ENCODE data around the gene ETS1. TPM values are rescaled to one million over a fixed set of nuclear protein-coding genes. Genes with fewer than 3 reads are reported as not detected.

Gene ETS1
- polyA plus RNA-seq, 1 donor from 2014 or later: 0.42 TPM

- no peaks in the 10 kb centered on the region for H3K36me3 ChIP-seq (ENCODE audit: insufficient read depth, low read length)
- H3K9me3 ChIP-seq (ENCODE audit: low read length): no peaks in the 10 kb centered on the region
- H4K20me1 ChIP-seq (ENCODE audit: insufficient read depth): no peaks in the 10 kb centered on the region
- H3K27ac ChIP-seq (ENCODE audit: low read length): no peak overlapping the region
- H3K4me2 ChIP-seq (ENCODE audit: low read length): no peak overlapping the region
- no peaks in the 10 kb centered on the region for H3K27me3 ChIP-seq (ENCODE audit: insufficient read depth, low read depth, low read length)
- H3K4me3 ChIP-seq (ENCODE audit: low read length): no peak overlapping the region
- TF ChIP-seq RAD21 (conservative IDR thresholded peaks at IDR 0.05) (no peak), MXI1 (conservative IDR thresholded peaks at IDR 0.05; ENCODE audit: poor library complexity, severe bottlenecking) (no peak), POLR2AphosphoS5 (IDR thresholded peaks at IDR 0.05) (no peak), EP300 (conservative IDR thresholded peaks at IDR 0.05; ENCODE audit: poor library complexity, severe bottlenecking) (no peak), SMC3 (conservative IDR thresholded peaks at IDR 0.05; ENCODE audit: poor library complexity) (no peak), EZH2 (IDR thresholded peaks at IDR 0.05; ENCODE audit: borderline replicate concordance, insufficient read depth, low read length, poor library complexity, severe bottlenecking) (no peak), TAF1 (IDR thresholded peaks at IDR 0.05; ENCODE audit: low read depth) (no peak), REST (IDR thresholded peaks at IDR 0.05; ENCODE audit: borderline replicate concordance) (no peak)
- TF ChIP-seq, protein P1, sequence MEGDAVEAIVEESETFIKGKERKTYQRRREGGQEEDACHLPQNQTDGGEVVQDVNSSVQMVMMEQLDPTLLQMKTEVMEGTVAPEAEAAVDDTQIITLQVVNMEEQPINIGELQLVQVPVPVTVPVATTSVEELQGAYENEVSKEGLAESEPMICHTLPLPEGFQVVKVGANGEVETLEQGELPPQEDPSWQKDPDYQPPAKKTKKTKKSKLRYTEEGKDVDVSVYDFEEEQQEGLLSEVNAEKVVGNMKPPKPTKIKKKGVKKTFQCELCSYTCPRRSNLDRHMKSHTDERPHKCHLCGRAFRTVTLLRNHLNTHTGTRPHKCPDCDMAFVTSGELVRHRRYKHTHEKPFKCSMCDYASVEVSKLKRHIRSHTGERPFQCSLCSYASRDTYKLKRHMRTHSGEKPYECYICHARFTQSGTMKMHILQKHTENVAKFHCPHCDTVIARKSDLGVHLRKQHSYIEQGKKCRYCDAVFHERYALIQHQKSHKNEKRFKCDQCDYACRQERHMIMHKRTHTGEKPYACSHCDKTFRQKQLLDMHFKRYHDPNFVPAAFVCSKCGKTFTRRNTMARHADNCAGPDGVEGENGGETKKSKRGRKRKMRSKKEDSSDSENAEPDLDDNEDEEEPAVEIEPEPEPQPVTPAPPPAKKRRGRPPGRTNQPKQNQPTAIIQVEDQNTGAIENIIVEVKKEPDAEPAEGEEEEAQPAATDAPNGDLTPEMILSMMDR (IDR thresholded peaks at IDR 0.05; ENCODE audit: poor library complexity, severe bottlenecking): no peak
- no peaks in the 10 kb centered on the region for H3K79me2 ChIP-seq (replicated peaks; ENCODE audit: insufficient read depth, low read length)
- H3F3A ChIP-seq (ENCODE audit: insufficient read depth, low read length, poor library complexity, severe bottlenecking): no peaks in the 10 kb centered on the region
- H2AFZ ChIP-seq (ENCODE audit: low read depth, low read length): no peak overlapping the region
- no peaks in the 10 kb centered on the region for H3K9me2 ChIP-seq (ENCODE audit: insufficient read depth, low read length)
- H3K9ac ChIP-seq (ENCODE audit: low read length): no peak overlapping the region
Measured at GRCh38 chr11:128482512-128483191, 104.7 kb downstream of the ETS1 start.

DNA sequence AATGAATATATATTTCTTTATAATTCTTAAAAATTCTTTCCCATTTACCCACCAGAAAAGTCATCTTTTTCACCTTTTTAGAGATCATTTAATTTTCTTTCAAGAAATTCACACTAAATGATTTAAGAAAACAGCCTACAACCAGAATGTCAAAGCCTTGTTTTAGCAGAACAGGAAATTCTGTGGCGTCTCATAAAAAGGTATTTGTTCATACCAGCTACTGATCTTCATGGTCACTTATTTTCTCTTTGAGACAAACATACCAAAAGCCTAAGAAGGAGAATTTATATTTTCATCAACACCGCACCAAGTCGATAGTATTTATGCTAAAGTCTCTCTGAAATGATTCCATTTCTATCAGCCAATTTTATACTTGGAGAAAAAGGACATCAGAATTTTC, 105.3 kb downstream of the ETS1 start:
- no peaks in the 10 kb centered on the region for H3K9me2 ChIP-seq (ENCODE audit: insufficient read depth, low read length)
- H3K9ac ChIP-seq (ENCODE audit: low read length): no peak overlapping the region
- no peak overlapping the region for H3K27ac ChIP-seq (ENCODE audit: low read length)
- H3K4me2 ChIP-seq (ENCODE audit: low read length): no peak overlapping the region
- H3K9me3 ChIP-seq (ENCODE audit: low read length): no peaks in the 10 kb centered on the region
- H3K36me3 ChIP-seq (ENCODE audit: insufficient read depth, low read length): no peaks in the 10 kb centered on the region
- no peaks in the 10 kb centered on the region for H4K20me1 ChIP-seq (ENCODE audit: insufficient read depth)
- H2AFZ ChIP-seq (ENCODE audit: low read depth, low read length): no peak overlapping the region
- no peaks in the 10 kb centered on the region for H3K27me3 ChIP-seq (ENCODE audit: insufficient read depth, low read depth, low read length)
- no peaks in the 10 kb centered on the region for H3F3A ChIP-seq (ENCODE audit: insufficient read depth, low read length, poor library complexity, severe bottlenecking)
- H3K4me3 ChIP-seq (ENCODE audit: low read length): no peak overlapping the region
- no peaks in the 10 kb centered on the region for H3K79me2 ChIP-seq (replicated peaks; ENCODE audit: insufficient read depth, low read length)
- TF ChIP-seq REST (IDR thresholded peaks at IDR 0.05; ENCODE audit: borderline replicate concordance) (no peak), TAF1 (IDR thresholded peaks at IDR 0.05; ENCODE audit: low read depth) (no peak), EP300 (conservative IDR thresholded peaks at IDR 0.05; ENCODE audit: poor library complexity, severe bottlenecking) (no peak), RAD21 (conservative IDR thresholded peaks at IDR 0.05) (no peak), MXI1 (conservative IDR thresholded peaks at IDR 0.05; ENCODE audit: poor library complexity, severe bottlenecking) (no peak)
- TF ChIP-seq, protein P1 (IDR thresholded peaks at IDR 0.05; ENCODE audit: poor library complexity, severe bottlenecking): no peak
